PC-9 (cell line): ENCODE measurements around the gene CIAO2B. TPM values are rescaled to one million over a fixed set of nuclear protein-coding genes. Genes with fewer than 3 reads are reported as not detected.
A peak's percentile ranks its signal among the peaks of the same experiment; 100 is the strongest.

Experiments
- BruUV-seq: library from RNA; stranded (reverse); fragments of 400-500 nt; replicated peaks from 2 replicates; lab custom pipeline; 2021; lab: Mats Ljungman, UMichigan
- CTCF ChIA-PET: fragments of 300-600 bp; sonication (Branson Sonifier 250); formaldehyde crosslinking; loops from one replicate; lab custom pipeline; 2022; ENCODE audit warnings: antibody characterized with exemption; lab: Charles Lee
- POLR2A ChIA-PET: fragments of 300-600 bp; sonication (Branson Sonifier 250); formaldehyde crosslinking; loops from one replicate; lab custom pipeline; 2022; ENCODE audit warnings: antibody characterized with exemption; ENCODE audit not compliant: unreplicated experiment; lab: Charles Lee
- DNase-seq, 2 experiments: peaks; one replicate each; pipeline versions ENCODE4 v3.0.0 to v3.0.0-alpha.2; 2015 to 2022; ENCODE audit warnings: mixed read lengths in 1 of 2
- H2AFZ ChIP-seq: fragments of 200-600 bp; sonication (generic); 2 replicates; pipeline ENCODE4 v1.8.1; 2017; ENCODE audit warnings: antibody characterized with exemption
- H3F3A ChIP-seq: fragments of 200-600 bp; sonication (generic); 2 replicates; pipeline ENCODE4 v1.8.1; 2017; ENCODE audit warnings: antibody characterized with exemption, mild to moderate bottlenecking, low read depth; ENCODE audit not compliant: insufficient read depth
- H3K27ac ChIP-seq: fragments of 200-600 bp; sonication (generic); 2 replicates; pipeline ENCODE4 v1.6.1; 2016; ENCODE audit warnings: mixed run types
- H3K27me3 ChIP-seq: fragments of 200-600 bp; sonication (generic); 2 replicates; pipeline ENCODE4 v1.6.1; 2016; ENCODE audit warnings: low read depth, mixed run types; ENCODE audit not compliant: insufficient read depth
- H3K36me3 ChIP-seq: fragments of 200-600 bp; sonication (generic); 2 replicates; pipeline ENCODE4 v1.6.1; 2016; ENCODE audit warnings: low read depth, mixed run types
- H3K4me1 ChIP-seq: fragments of 200-600 bp; sonication (generic); replicated peaks from 2 replicates; pipeline ENCODE4 v1.6.1; 2016; ENCODE audit warnings: mixed run types; ENCODE audit not compliant: insufficient read depth
- H3K4me2 ChIP-seq: fragments of 200-600 bp; sonication (generic); 2 replicates; pipeline ENCODE4 v1.6.1; 2017; ENCODE audit warnings: mixed run types
- H3K4me3 ChIP-seq: fragments of 200-600 bp; sonication (generic); 2 replicates; pipeline ENCODE4 v1.6.1; 2016; ENCODE audit warnings: mixed run types
- H3K79me2 ChIP-seq: fragments of 200-600 bp; sonication (generic); 2 replicates; pipeline ENCODE4 v1.6.1; 2017; ENCODE audit warnings: low read depth, mixed run types
- H3K9me2 ChIP-seq: fragments of 200-600 bp; sonication (generic); 2 replicates; pipeline ENCODE4 v1.8.1; 2017; ENCODE audit warnings: mild to moderate bottlenecking; ENCODE audit not compliant: insufficient read depth
- H3K9me3 ChIP-seq: fragments of 200-600 bp; sonication (generic); 2 replicates; pipeline ENCODE4 v1.8.1; 2016; ENCODE audit warnings: low read depth; ENCODE audit not compliant: insufficient read depth
- H4K20me1 ChIP-seq: fragments of 200-600 bp; sonication (generic); 2 replicates; pipeline ENCODE4 v1.8.1; 2017; ENCODE audit not compliant: insufficient read depth
- EZH2 ChIP-seq: fragments of 200-600 bp; sonication (generic); IDR thresholded peaks from 2 replicates; pipeline ENCODE4 v1.8.0; 2017; ENCODE audit warnings: antibody characterized with exemption, low read depth
- intact Hi-C: fragments of 100-400 bp; cut with micrococcal nuclease; formaldehyde crosslinking; loops from one replicate; pipeline ENCODE4 v1.10.0; 2022; ENCODE audit not compliant: unreplicated experiment
- total RNA-seq: library from RNA; stranded (reverse); gene quantifications from 2 replicates; pipeline ENCODE4 v1.2.3, GENCODE V29; 2021
- TF ChIP-seq, protein P1 (sequence below): fragments of 200-600 bp; sonication (generic); conservative IDR thresholded peaks from 2 replicates; pipeline ENCODE4 v1.6.1; 2017; ENCODE audit warnings: mixed run types, antibody characterized with exemption, mild to moderate bottlenecking, moderate library complexity

The CIAO2B gene
- total RNA-seq, 1 experiment from 2014 or later = 87.1 TPM

DNA sequence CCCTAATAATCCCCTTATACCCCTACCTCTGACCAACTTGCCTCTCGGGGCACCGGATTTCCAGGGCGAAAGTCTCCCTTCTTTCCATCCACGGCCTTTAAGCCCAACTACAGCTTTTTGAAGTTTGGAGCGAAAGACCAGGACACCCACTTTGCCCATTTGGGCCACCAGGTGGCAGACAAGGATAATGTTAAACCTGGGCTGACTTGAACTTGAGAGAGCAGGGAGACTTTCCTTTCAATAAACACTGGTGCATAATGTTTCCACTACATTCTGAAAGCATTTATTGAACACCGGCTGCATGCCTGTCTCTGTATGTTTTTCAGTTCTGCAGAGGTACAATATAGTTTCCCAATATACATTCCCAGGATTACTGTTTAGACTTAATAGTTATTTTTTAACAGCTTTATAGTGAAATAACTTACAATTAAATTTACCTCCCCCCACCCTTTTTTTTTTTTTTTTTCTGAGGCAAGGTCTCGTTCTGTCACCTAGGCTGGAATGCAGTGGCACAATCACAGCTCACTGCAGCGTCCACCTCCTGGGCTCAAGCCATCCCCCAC lies 20.0 kb upstream of the CIAO2B start:
- no peaks in the 10 kb centered on the region for H3K9me2 ChIP-seq
- H3K4me3 ChIP-seq = no peak overlapping the region
- CTCF ChIA-PET = interaction anchor here (0.7 to 1.3 kb wide), 5 partner anchors 35 to 244 kb away, joined by 3 to 9 read pairs (median 6); no protein-coding TSS in a partner anchor
- peak; percentile 55 to 81 for DNase-seq
- H3F3A ChIP-seq = no peaks in the 10 kb centered on the region
- H3K4me1 ChIP-seq = no peaks in the 10 kb centered on the region
- no peak overlapping the region for H3K27ac ChIP-seq
- TF ChIP-seq, protein P1, sequence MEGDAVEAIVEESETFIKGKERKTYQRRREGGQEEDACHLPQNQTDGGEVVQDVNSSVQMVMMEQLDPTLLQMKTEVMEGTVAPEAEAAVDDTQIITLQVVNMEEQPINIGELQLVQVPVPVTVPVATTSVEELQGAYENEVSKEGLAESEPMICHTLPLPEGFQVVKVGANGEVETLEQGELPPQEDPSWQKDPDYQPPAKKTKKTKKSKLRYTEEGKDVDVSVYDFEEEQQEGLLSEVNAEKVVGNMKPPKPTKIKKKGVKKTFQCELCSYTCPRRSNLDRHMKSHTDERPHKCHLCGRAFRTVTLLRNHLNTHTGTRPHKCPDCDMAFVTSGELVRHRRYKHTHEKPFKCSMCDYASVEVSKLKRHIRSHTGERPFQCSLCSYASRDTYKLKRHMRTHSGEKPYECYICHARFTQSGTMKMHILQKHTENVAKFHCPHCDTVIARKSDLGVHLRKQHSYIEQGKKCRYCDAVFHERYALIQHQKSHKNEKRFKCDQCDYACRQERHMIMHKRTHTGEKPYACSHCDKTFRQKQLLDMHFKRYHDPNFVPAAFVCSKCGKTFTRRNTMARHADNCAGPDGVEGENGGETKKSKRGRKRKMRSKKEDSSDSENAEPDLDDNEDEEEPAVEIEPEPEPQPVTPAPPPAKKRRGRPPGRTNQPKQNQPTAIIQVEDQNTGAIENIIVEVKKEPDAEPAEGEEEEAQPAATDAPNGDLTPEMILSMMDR = peak; percentile 88
- TF ChIP-seq EZH2 = no peak
- no peak overlapping the region for H2AFZ ChIP-seq
- no peaks in the 10 kb centered on the region for H3K79me2 ChIP-seq
- no TSS peak for BruUV-seq
- intact Hi-C loops = loop anchor here (1.0 to 2.0 kb wide), 3 partner anchors 59 to 511 kb away; no protein-coding TSS in a partner anchor
- H3K27me3 ChIP-seq = no peaks in the 10 kb centered on the region
- no peaks in the 10 kb centered on the region for H3K36me3 ChIP-seq
- POLR2A ChIA-PET = interaction anchor here (0.5 kb wide), 1 partner anchor 150 kb away, joined by 4 read pairs; no protein-coding TSS in a partner anchor
- H3K4me2 ChIP-seq = no peak overlapping the region
- H4K20me1 ChIP-seq = no peaks in the 10 kb centered on the region
- no peaks in the 10 kb centered on the region for H3K9me3 ChIP-seq

- Histone ChIP-seq H3F3A (no peaks in the 10 kb centered on the region), H3K4me3 (no peak overlapping the region), H3K79me2 (no peaks in the 10 kb centered on the region), H3K9me3 (no peaks in the 10 kb centered on the region), H3K36me3 (no peaks in the 10 kb centered on the region), H3K4me2 (no peak overlapping the region), H3K9me2 (no peaks in the 10 kb centered on the region), H3K4me1 (no peaks in the 10 kb centered on the region), H3K27me3 (no peaks in the 10 kb centered on the region), H3K27ac (no peak overlapping the region), H2AFZ (no peak overlapping the region), H4K20me1 (no peaks in the 10 kb centered on the region)
- BruUV-seq = no TSS peak
- intact Hi-C loops = loop anchor here (1.0 to 2.0 kb wide), 3 partner anchors 58 to 511 kb away; no protein-coding TSS in a partner anchor
- CTCF ChIA-PET = interaction anchor here (0.7 to 1.3 kb wide), 5 partner anchors 36 to 245 kb away, joined by 3 to 9 read pairs (median 6); no protein-coding TSS in a partner anchor
- TF ChIP-seq, protein P1 = no peak
- TF ChIP-seq EZH2 = no peak
- DNase-seq = no peak
- POLR2A ChIA-PET = interaction anchor here (0.5 kb wide), 1 partner anchor 150 kb away, joined by 4 read pairs; no protein-coding TSS in a partner anchor
Observed at GRCh38 chr16:66953462-66954096, 19.4 kb upstream of the CIAO2B start.

- Histone ChIP-seq H3K27me3 (no peaks in the 10 kb centered on the region), H3K36me3 (no peaks in the 10 kb centered on the region), H3K9me2 (no peaks in the 10 kb centered on the region), H3K27ac (no peak overlapping the region), H3K79me2 (no peaks in the 10 kb centered on the region), H2AFZ (no peak overlapping the region), H3F3A (peaks cover under 1% of the 10 kb centered on the region; the same call in 1 of the 2 replicates), H3K4me3 (no peak overlapping the region), H3K4me1 (no peaks in the 10 kb centered on the region), H4K20me1 (no peaks in the 10 kb centered on the region), H3K4me2 (no peak overlapping the region), H3K9me3 (no peaks in the 10 kb centered on the region)
- intact Hi-C loops = no loop called here
- TF ChIP-seq, protein P1 = no peak
- TF ChIP-seq EZH2 = no peak
- CTCF ChIA-PET = interaction anchor here (0.6 to 1.3 kb wide), 3 partner anchors 200 to 747 kb away, joined by 3 read pairs; no protein-coding TSS in a partner anchor
- BruUV-seq = no TSS peak
- POLR2A ChIA-PET = no interaction called here
- no peak for DNase-seq
Observed at GRCh38 chr16:66952430-66953110, 18.4 kb upstream of the CIAO2B start.
